Right renal pelvis (tissue), 4 donors: ENCODE data around the gene C1orf141. TPM values are rescaled to one million over a fixed set of nuclear protein-coding genes. Genes with fewer than 3 reads are reported as not detected.
"Not testable (repeated sequence)": the region's sequence is repeated elsewhere in the genome, so short reads cannot be mapped to it uniquely, and the experiment has no call there.

Experiments used
- DNase-seq, 4 donors: peaks; one replicate each; pipeline ENCODE4 v3.0.0-alpha.2; 2013; ENCODE audit warnings: low read depth in 4 of 4, low spot score in 3 of 4, missing footprints in 1 of 4
- polyA plus RNA-seq, 4 donors: library from polyadenylated mRNA; unstranded; fragments of 120-200 nt; gene quantifications; one replicate each; pipeline ENCODE4 v1.2.1, GENCODE V29; 2013; ENCODE audit not compliant: insufficient read length in 4 of 4

Gene C1orf141
- polyA plus RNA-seq, 4 donors = 0.10 TPM; not detected in 3

DNA sequence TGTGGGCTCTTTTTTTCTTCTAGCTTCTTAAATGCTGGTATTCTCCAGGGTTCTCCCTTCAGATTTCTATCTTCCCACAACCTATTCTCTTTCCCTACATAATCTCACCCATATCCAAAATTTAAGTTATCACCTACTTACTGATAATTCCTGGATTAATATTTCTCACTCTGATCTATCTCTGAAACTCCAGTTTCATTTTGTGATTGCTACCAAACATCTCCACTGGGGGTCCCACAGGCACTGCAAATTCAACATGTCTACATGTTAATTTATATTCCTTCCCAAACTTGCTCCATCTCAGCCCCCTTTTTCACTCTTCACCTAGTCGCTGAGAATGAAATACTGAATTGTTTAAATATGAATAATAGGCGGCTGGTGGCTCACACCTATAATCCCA, 9.9 kb upstream of the C1orf141 start:
- no peak for DNase-seq

DNA sequence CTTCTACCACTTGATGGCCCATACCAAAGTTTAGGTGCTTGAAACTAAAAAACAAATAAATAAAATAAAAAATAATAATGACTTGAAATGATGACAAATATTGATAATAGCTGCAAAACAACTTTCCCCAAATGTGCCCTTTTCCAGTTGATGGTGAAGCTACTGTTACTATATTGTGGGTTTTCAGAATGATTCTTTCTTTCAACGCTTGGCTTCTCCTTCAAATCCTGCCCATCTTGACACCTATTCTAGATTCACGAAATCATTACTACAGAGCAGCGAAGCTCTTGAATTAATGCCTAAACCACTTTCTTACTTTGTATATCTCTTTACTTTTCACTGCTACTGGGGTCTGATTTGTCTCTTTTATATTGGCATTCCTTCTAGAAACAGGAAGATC, 9.2 kb upstream of the C1orf141 start:
- DNase-seq = no peak

DNA sequence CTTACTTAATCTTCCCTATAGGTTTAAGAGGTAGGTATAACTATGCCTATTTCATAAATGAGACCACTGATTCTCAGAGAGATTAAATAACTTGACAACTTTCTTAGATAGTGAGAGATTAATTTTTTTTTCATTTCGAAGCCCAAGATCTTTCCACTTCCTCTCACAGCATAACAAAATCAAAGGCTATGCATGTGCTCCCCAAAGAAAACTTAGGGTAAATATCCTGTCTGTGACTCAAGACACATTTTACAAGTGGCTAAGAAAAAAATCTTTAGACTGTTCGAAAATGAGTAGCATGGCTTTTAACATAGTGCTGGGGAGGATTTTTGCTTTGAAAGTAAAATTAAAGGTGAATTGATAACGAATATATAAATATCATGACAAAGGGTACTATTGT, 8.2 kb upstream of the C1orf141 start:
- DNase-seq = no peak

DNA sequence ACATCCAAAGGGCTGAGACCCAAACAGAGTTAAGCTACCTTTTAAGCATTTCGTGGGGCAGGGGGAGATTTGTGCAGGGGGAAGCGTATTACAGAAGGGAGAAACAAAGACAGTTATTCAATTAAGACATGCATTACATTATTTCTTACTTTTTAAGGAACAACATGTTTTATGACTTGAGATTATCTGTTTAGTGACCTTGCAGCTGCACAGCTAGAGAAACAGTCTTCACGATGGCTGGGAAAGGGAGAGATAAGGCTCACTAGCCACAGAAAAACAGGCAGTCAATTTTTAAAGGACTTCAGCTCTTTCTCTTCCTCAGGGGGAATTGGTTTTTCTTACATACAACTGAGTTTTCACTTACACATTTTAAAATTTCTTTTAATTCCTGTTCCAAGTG, 7.1 kb upstream of the C1orf141 start:
- DNase-seq = not testable (repeated sequence)

DNA sequence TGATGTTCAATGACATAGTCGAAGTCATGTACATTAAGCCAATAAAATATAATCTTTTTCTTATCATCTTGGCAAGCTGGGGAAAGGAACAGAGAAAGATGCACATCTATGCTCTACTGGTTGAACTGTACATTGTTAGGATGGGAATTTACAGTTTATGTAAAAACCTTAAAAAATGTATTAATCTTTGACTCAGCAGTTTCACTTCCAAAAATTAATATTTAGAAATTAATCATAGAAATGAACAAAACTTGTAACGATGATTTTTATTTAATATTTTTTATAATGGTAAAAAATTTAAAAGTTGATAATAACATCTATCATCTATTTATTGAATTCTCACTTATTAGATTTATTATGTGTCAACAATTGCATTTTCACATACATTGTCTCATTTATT, 5.7 kb upstream of the C1orf141 start:
- DNase-seq = no peak

DNA sequence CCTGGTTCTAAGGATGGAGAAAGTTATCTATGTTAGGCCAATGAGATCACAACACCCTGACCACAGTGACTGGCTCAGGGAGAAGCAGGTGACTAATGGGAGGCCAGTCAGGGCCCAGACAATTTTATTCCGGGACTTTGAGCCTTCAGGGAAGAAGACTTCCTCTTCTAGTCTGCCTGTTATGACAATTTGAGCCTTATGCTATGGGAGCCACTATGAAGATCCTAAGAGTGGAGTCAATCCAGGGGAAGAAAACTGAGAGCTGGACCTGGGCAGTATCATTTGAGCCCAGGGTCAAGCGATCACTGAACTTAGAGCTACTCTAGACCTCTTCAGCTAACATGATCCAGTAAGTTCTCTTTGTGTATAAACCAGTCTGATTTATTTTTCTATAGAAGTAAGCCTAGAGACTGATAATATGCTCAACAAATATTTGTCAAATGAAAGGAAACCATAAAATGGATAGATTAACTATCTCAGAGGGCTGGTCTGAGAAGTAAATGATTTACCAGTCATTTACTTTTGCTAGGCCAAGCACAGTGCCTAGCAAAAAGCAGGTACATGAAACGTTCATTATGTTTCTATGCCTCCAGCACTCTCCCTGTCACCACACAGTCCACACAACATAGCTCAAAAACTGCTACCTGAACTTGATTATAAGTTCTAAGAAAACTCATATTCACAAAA, 4.2 kb upstream of the C1orf141 start:
- DNase-seq = no peak

DNA sequence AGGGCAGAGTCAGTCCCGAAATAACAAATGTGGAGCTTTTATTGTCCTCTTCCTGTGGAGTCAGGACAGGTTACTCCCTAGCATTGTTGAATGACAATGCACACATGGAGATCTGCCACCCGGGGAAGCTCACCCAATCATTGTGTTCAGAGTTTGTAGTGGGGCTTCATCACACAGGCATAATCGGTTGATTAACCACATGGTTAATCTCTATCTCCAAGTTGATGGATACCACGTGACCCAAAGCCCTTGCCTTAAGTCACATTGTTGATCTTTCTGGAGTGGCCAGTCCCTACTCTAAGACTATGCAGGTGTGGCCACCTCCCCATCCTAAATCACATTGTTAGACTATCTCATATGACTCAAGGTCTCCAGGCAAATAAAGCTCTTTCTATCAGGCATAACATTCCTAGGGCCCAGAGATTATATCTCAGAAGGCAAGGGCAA, 2.6 kb upstream of the C1orf141 start:
- DNase-seq = no peak

DNA sequence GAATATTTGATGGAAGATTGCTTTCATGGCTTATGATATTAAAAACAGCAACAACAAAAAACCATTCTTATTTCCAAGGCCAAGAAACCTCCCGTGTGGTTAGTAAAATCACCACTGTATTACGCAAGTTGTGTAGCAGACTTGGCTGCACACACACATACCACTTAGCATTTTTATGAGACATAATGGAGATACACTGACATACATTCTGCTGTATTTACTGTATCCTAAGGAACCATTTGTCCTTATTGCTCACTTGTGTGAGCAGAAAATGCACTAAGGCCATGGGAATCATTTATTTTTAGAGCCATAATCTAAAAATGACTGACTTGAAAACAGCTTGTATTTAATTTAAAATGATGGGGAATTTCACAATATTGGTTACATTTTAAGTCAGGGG, 584 bp upstream of the C1orf141 start:
- DNase-seq = no peak

DNA sequence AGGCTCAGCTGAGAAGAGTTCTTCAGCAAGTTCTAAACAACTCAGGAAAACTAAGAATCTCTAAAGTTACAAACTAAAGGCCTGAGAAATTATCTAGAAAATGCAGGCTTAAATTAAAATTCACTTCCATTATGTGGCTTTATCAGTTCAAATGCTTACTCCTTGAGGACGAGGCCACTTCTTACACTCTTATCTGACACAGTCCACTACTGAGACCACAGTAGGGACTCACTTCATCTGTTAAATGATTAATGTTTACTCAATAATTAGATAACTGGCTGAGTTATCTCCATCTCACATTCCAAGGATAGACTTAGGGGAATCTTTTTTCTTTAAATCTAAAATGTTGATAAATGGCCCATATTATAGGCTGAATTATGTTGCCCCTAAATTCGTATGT, 1.6 kb downstream of the C1orf141 start:
- DNase-seq = no peak

DNA sequence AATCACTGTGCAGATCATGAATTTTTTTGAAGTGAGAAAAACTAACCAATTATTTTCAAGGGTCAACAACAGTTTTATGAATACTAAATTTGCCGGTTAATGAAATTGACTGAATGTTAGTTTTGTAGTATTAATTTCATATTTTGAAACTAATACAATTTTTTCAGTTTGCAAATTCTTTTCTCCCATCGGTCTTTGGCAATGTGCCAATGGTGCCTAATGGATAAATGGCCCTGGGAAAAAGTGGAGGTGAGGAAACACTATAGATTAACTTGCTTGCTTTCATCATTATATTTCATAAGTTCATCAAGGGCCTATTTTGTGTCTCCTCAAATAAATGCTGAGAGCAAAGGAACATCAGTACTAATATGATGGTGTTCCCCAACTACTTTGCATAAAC, 4.1 kb downstream of the C1orf141 start:
- no peak for DNase-seq

DNA sequence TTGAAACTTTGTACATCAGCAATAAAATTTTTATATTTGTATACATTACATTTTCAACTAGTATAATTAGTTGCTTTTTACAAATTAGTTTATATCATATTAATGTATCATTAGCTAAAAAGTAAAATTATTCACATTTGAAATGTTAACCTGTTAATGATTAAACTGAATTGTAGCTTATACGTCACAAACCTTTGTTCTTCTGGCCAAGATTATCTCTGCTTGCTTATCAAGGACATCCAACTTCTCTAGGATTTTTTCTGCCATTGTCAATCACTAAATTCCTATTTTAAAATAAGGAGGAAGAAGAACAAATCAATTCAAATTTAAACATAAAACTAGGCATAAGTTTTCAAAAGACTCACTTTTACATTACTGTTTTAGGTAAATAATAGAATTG, 7.8 kb downstream of the C1orf141 start:
- no peak for DNase-seq

DNA sequence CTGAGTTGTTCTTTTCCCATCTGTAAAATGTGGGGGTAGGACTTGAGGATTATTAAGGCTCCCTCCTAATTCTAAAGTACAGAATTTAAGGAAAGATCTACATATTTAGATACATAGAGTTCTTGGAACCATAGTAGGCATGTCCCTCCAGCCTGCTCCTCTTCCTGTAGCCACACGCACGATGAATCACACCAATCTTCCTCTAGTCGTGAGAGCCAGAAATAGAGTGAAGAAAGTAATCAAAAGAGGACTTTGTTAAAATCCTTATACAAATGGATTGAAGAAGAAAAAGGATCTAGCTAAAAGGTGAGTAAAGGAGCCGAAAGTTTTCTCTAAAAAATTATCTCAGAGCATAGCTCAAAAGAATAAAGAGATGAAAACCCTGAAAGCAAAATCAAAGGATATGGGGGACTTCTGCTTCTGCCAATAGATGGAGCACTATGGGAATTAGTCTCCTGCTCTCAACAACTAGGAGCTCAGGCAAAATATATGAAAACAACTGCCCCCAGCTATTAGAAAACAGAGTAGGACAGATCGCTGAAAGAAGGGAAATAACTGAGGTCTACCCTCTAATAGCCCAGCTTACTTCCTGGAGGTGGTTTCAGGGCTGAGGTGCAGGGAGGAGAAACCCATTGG, 8.5 kb downstream of the C1orf141 start:
- no peak for DNase-seq

DNA sequence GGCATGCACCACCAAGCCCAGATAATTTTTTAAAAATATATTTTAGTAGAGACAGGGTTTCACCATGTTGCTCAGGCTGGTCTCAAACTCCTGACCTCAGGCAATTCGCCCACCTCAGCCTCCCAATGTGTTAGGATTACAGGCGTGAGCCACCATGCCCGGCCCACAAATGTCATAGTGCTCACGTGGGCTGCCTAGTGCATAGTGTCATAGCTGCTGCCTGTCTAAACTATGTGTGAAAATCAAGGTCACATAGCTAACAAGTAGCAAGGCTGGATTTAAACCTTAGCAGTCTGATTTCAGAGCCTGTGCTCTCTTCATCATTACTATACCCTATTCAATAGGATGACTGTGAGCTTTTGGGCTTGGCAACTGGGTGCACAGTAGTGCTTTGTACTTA, 10.3 kb downstream of the C1orf141 start:
- DNase-seq = no peak

DNA sequence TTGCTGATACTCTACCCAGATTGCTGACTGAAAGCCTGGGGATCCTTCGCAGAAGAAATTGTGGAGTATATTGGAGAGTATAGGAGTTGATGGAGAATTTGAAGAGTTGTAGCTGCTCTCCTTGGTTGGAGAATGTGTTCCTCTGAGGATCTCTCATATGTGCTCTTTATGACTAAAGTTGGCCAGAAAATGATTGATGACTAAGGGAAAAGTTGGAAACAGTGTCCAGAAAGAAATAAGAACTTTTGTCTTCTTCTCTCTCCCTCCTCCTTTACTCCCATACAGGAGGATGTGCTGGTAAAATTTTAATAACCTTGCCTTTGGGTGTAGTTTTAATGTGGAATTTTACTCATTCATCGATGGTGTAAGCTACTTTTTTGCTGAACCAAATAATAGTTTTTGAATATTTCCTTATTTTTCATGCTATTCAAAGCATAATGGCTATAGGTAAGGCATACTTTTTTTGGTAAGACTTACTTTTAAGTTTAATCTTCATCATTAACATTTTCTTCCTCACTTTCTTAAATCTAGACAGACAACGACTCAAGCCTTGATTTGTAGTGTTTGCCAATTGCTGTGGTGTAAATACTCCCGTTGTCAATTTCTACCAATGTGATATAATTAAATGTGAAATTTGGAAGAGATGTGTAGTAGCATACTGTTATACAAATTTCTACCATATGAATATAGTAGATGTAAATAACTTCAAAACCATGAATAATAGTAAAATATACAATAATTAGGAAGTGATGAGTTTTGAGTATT, 13.7 kb downstream of the C1orf141 start:
- no peak for DNase-seq

DNA sequence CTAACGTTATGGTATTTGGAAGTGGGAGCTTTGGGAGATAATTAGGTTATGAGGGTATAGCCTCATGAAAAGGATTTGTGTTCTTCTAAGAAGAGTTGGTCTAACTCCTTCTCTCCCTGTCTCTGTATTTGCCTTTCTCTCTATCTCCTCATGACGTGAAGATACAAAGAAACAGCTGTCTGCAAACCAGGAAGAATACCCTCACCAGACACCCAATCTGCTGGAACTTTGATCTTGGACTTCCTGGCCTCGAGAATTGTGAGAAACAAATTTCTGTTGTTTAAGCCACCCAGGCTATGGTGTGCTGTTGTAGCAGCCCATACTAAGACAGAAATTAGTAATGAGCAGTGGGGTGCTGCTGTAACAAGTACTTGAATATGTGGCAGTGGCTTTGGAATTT, 16.1 kb downstream of the C1orf141 start:
- no peak for DNase-seq

DNA sequence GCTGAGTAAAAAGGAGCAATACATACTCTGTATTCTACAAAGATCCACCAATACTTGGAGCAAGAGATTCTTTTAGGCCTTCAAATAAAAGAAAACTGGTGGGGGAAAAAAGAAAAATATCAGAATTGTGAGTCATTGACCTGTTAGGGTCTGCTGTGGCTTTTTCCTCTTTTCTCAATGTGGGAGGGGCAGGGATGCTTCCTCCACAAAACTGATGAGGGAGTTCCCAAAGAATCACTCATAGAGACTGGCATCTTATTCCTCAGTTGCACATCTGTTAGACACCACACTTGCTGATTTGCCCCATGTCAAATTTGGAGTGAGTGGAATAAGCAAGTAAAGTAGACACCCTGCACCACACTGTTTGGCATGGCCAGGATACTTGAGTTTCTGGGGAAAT, 16.6 kb downstream of the C1orf141 start:
- DNase-seq = no peak

DNA sequence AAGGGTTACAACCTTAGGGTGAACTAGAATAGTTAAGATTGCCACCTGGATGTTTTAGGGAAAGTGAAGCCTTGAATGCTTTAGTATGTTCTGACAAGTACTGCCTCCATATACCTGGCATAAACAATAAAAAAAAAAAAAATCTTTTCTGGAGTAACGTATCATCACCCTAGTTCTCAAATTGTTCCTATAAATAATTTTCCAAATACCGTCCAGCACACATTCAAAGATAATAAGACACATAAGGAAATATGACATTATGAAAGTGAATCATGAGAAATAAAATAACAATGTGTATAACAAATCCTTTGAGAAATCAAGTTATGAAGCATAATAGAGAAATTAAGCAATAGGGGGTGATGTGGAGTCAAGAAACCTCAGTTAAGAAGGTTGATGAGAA, 20.6 kb downstream of the C1orf141 start:
- DNase-seq = no peak

DNA sequence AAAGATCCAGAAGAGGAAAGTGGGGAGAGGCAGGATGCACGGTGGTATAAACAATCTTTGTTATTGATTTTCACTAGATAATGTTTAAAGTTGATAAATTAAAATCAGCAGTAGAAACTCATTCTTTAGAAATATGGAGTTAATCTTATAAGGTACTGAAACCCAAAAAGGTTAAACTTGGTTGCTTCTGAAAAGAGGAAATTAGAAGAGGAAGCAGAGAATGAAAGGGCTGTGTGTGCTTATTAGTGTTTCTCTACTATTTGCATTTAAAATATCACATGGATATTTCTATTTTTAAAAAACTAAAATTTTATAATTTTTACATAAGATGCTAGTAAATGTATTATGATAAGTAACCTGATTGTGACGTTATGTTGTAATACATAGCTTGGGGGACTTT, 24.4 kb downstream of the C1orf141 start:
- DNase-seq = no peak

DNA sequence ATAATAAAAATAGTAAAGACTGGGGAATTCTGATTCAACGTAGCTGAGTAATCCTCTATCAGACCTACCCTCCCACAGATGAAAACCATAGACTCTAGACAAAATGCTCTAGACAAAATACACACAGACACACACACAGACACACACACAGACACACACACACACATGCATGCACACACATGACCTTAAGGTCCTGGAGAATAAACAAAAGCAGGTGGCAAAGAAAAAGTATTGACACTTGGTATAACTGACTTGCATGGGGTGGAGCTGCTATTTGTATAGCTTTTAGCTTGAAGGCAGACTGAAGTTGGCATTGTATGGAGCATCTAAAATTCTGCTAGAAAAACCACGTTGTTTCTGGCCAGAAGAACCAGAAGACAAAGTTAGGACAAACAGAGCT, 29.3 kb downstream of the C1orf141 start:
- DNase-seq = no peak

DNA sequence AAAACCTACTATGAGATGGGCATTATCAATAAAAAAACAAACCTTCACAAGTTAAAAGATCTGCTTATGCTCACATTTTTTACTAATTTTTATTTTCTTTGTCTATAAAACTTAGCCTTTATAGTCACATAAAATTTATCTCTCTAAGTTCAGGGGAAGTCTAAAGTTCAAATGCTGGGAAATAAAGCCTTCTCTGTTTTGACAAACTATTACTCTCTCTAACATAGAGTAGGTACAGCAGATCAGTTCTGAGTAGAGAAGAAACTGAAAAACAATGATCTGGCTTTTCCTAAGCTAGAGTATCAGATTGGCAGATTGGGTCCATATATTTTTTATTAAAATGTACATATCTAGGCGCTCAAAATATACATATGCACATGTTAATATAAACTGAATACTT, 31.2 kb downstream of the C1orf141 start:
- no peak for DNase-seq

DNA sequence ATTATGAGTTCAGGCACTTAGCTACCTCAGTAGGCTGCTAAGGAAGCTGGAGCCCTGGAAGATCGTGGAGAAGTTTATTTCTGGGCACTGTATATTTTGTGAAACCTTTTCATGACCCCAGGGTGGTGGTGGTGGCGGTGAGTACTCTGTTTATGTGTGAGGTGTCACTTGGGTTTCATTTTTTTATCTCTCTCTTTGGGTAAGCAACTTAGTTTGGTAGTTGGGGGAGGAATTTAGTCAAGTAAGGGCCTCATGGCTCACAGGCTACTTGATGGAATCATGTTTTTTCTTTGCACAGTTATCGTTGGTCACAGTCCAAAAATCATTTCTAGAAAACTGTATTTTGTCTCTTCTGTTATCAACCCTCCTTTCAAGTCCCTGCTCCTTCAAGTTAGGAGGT, 33.9 kb downstream of the C1orf141 start:
- no peak for DNase-seq

DNA sequence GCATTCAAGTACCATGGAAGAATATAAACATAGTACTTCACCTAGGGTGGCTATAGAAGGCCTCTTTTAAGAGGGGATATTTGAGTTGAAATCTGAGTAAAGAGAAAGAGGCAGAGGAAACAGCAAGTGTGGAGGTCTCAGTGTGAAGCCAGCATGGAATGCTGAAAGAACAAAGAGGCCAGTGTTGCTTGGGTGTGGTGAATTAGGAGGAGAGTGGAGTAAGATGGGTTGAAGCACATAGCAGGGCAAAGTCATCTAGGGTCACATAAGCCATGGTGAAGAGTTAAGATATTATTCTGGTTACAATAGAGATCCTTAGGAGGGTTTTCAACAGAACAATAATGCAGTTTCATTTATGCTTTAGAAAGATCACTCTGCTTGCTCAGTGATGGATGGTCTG, 37.5 kb downstream of the C1orf141 start:
- no peak for DNase-seq
